Liver (tissue), 9 donors: Measurements from ENCODE around the gene KIF26A. TPM values are rescaled to one million over a fixed set of nuclear protein-coding genes. Genes with fewer than 3 reads are reported as not detected.

Source experiments
- DNase-seq: peaks from one replicate; pipeline ENCODE4 v3.0.0-alpha.2; 2017; ENCODE audit warnings: low spot score
- H3K27ac ChIP-seq, 2 donors: one replicate each; pipeline ENCODE4 v1.7.0; 2013; ENCODE audit warnings: inconsistent platforms in 2 of 2, low read length in 2 of 2, control low read depth in 1 of 2, low read depth in 1 of 2, mild to moderate bottlenecking in 1 of 2
- H3K27me3 ChIP-seq, 4 donors: one replicate each; pipeline versions ENCODE4 v1.6.1 to v1.7.0; 2013; ENCODE audit warnings: low read length in 3 of 4, inconsistent platforms in 1 of 4, mild to moderate bottlenecking in 1 of 4, moderate library complexity in 1 of 4; ENCODE audit not compliant: control insufficient read depth in 4 of 4, insufficient read depth in 4 of 4
- H3K36me3 ChIP-seq, 4 donors: one replicate each; pipeline versions ENCODE4 v1.6.1 to v1.7.0; 2013; ENCODE audit warnings: low read length in 3 of 4, mild to moderate bottlenecking in 3 of 4, low read depth in 1 of 4, moderate library complexity in 1 of 4; ENCODE audit not compliant: control insufficient read depth in 4 of 4, insufficient read depth in 3 of 4
- H3K4me1 ChIP-seq, 4 donors: one replicate each; pipeline versions ENCODE4 v1.6.1 to v1.7.0; 2013; ENCODE audit warnings: low read length in 3 of 4, mild to moderate bottlenecking in 3 of 4, moderate library complexity in 1 of 4; ENCODE audit not compliant: control insufficient read depth in 4 of 4, insufficient read depth in 4 of 4
- H3K4me3 ChIP-seq, 3 donors: one replicate each; pipeline versions ENCODE4 v1.6.1 to v1.7.0; 2013; ENCODE audit warnings: low read length in 3 of 3, control low read depth in 1 of 3, low read depth in 1 of 3, mild to moderate bottlenecking in 1 of 3
- H3K9ac ChIP-seq, 2 donors: one replicate each; pipeline ENCODE4 v1.7.0; 2013; ENCODE audit warnings: low read length in 2 of 2, mild to moderate bottlenecking in 2 of 2, moderate library complexity in 2 of 2, control low read depth in 1 of 2, low read depth in 1 of 2
- H3K9me3 ChIP-seq, 4 donors: one replicate each; pipeline versions ENCODE4 v1.6.1 to v1.7.0; 2013; ENCODE audit warnings: low read length in 3 of 4; ENCODE audit not compliant: control insufficient read depth in 4 of 4
- CTCF ChIP-seq: fragments of 150-350 bp; IDR thresholded peaks from 2 replicates; pipeline ENCODE4 v1.5.1; 2017; ENCODE audit warnings: improper control_type of control experiment, low read depth, low read length; ENCODE audit not compliant: missing input control
- EGR1 ChIP-seq, 2 donors: IDR thresholded peaks; 2 replicates each; pipeline ENCODE4 v1.6.1; 2016 to 2018; ENCODE audit warnings: antibody characterized with exemption in 2 of 2, low read depth in 2 of 2
- FOXA2 ChIP-seq: IDR thresholded peaks from 2 replicates; pipeline ENCODE4 v1.6.1; 2016; ENCODE audit warnings: antibody characterized with exemption
- GABPA ChIP-seq, 2 donors: IDR thresholded peaks in 1 of 2; conservative IDR thresholded peaks in 1 of 2; 2 replicates each; pipeline ENCODE4 v1.6.1; 2016; ENCODE audit warnings: antibody characterized with exemption in 2 of 2, mild to moderate bottlenecking in 1 of 2, moderate library complexity in 1 of 2
- MAX ChIP-seq: IDR thresholded peaks from 2 replicates; pipeline ENCODE4 v1.6.1; 2016; ENCODE audit warnings: antibody characterized with exemption
- NR2F2 ChIP-seq: IDR thresholded peaks from 2 replicates; pipeline ENCODE4 v1.6.1; 2016; ENCODE audit warnings: antibody characterized with exemption
- RXRA ChIP-seq, 2 donors: IDR thresholded peaks; 2 replicates each; pipeline ENCODE4 v1.6.1; 2017 to 2018; ENCODE audit warnings: antibody characterized with exemption in 2 of 2, mild to moderate bottlenecking in 1 of 2
- TAF1 ChIP-seq: conservative IDR thresholded peaks from 2 replicates; pipeline ENCODE4 v1.6.1; 2016; ENCODE audit warnings: antibody characterized with exemption, mild to moderate bottlenecking
- YY1 ChIP-seq: IDR thresholded peaks from 2 replicates; pipeline ENCODE4 v1.6.1; 2016; ENCODE audit warnings: antibody characterized with exemption, mild to moderate bottlenecking
- ZBTB33 ChIP-seq: IDR thresholded peaks from 2 replicates; pipeline ENCODE4 v1.6.1; 2016; ENCODE audit warnings: antibody characterized with exemption
- WGBS: extraction: QIAGEN DNeasy Blood & Tissue Kit; methylation state at CpG from one replicate; pipeline ENCODE4 v1.1.7; 2013; 5-methylcytosine and 5-hydroxymethylcytosine counted together
- polyA plus RNA-seq, 2 donors: library from polyadenylated mRNA; stranded (reverse) in 1 of 2; unstranded in 1 of 2; fragments of 200-250 nt in 1 of 2; fragments of >200 nt in 1 of 2; fragmentation: Nextera tagmentation in 1 of 2; extraction: Ambion mirVana in 1 of 2; gene quantifications; one replicate each; pipeline versions ENCODE4 v1.2.1 to v1.2.3, GENCODE V29; 2013 to 2015
- total RNA-seq, 2 donors: library from RNA; depleted of rRNA; stranded (reverse); fragments of >200 nt; gene quantifications; one replicate each; pipeline ENCODE4 v1.2.3, GENCODE V29; 2014
- TF ChIP-seq, protein P1 (sequence below): IDR thresholded peaks from 2 replicates; pipeline ENCODE4 v1.6.1; 2016; ENCODE audit warnings: antibody characterized with exemption, mild to moderate bottlenecking
- donor health status: healthy.
- donor health status: healthy.
- donor health status: healthy.
- donor health status: healthy.
- donor health status: healthy.

KIF26A gene
- total and polyA plus RNA-seq, 4 donors = 0.07 to 10.2 (median 1.3) TPM

DNA sequence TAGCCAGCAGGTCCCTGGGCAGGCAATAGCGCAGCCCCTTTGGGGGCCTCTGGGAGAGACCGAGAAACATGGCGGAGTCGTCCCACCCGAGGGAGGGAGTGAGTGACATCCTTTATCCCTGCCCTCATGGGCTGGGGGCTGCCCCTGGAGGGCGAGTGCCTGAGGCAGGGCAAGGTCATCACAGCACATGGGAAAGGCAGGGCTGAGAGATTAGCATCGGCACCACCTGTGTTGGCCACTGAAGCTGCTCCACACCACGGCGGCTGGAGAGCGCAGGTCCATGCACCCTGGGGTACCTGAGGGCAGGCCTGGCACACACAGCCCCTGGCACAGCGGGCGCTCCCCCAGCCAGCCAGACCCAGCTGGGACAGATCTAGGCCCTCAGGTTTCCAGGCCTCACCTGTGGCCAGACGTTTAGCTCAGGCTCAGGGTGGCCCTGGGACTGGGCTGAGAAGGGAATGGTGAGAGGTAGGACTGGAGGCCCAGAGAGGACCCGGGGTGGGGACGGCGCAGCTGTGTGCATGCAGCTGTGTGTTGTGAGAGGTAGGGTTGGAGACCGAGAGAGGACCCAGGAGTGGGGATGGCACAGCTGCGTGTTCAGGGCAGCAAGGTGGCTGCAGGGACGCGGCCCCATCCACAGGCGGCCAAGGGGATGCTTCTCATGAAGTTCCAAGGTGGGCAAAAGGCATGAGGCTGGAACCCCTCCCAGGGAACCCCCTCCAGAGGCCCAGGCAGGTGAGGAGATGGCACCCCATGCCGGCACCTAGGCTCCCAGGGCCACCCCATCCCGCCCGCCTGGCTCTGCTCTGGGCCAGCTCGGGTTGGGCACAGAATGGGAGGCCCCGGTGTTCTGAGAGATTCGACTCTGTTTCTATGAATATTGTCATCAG is 74.1 kb downstream of the KIF26A start:
- Histone ChIP-seq H3K9ac (no peak overlapping the region), H3K27me3 (no peaks in the 10 kb centered on the region), H3K36me3 (no peaks in the 10 kb centered on the region), H3K27ac (no peak overlapping the region), H3K4me1 (no peaks in the 10 kb centered on the region), H3K9me3 (no peaks in the 10 kb centered on the region), H3K4me3 (no peak overlapping the region)
- WGBS = 84% methylated on average over 27 of the region's 27 CpGs
- no peak for DNase-seq
- no peak for TF ChIP-seq RXRA (IDR thresholded peaks at IDR 0.05)
- TF ChIP-seq MAX = no peak
- TF ChIP-seq ZBTB33 = no peak
- no peak for TF ChIP-seq CTCF

DNA sequence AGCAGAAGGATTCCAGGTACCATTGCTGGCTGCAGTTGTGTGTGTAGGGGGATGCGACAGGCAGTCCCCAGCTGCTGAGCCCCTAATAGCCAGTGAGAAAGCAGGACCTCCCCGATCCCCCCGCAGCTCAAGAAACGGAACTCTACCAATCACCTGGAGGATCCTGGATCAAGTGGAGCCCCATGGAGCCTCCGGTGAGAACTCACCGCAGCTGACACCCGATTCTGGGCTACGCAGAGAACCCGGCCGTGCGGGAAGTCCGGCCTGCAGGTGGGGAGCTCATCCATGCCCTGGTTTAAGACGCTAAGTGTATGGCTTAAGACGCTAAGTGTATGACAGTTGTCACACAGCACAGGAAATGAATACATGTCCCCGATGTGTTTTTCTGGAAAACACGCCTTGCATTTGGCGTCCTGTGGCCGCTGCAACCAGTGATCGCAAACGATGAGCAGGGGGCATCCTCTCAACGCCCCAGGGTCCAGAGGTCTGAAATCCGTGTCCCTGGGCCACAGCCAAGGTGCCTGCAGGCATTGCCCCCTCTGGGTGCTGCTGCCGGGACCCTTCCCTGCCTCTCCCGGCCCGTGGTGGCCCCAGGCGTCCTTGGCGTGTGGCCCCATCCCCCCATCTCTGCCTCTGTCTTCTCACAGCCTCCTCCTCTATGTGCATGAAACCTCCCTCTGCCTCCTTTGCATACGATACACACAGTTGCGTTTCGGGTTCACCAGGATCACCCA is 75.1 kb downstream of the KIF26A start:
- H3K4me3 ChIP-seq = no peak overlapping the region
- H3K27ac ChIP-seq = no peak overlapping the region
- DNase-seq = no peak
- no peaks in the 10 kb centered on the region for H3K9me3 ChIP-seq
- H3K9ac ChIP-seq = no peak overlapping the region
- TF ChIP-seq YY1 (no peak), NR2F2 (no peak), TAF1 (no peak), FOXA2 (no peak), GABPA (IDR thresholded peaks at IDR 0.05 in 1 of 2, conservative IDR thresholded peaks at IDR 0.05 in 1 of 2) (no peak), EGR1 (IDR thresholded peaks at IDR 0.05; ENCODE audit: low read depth in 2 of 2) (no peak)
- TF ChIP-seq, protein P1, sequence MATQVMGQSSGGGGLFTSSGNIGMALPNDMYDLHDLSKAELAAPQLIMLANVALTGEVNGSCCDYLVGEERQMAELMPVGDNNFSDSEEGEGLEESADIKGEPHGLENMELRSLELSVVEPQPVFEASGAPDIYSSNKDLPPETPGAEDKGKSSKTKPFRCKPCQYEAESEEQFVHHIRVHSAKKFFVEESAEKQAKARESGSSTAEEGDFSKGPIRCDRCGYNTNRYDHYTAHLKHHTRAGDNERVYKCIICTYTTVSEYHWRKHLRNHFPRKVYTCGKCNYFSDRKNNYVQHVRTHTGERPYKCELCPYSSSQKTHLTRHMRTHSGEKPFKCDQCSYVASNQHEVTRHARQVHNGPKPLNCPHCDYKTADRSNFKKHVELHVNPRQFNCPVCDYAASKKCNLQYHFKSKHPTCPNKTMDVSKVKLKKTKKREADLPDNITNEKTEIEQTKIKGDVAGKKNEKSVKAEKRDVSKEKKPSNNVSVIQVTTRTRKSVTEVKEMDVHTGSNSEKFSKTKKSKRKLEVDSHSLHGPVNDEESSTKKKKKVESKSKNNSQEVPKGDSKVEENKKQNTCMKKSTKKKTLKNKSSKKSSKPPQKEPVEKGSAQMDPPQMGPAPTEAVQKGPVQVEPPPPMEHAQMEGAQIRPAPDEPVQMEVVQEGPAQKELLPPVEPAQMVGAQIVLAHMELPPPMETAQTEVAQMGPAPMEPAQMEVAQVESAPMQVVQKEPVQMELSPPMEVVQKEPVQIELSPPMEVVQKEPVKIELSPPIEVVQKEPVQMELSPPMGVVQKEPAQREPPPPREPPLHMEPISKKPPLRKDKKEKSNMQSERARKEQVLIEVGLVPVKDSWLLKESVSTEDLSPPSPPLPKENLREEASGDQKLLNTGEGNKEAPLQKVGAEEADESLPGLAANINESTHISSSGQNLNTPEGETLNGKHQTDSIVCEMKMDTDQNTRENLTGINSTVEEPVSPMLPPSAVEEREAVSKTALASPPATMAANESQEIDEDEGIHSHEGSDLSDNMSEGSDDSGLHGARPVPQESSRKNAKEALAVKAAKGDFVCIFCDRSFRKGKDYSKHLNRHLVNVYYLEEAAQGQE = no peak
- 88% methylated on average over 30 of the region's 30 CpGs for WGBS
- H3K36me3 ChIP-seq = no peaks in the 10 kb centered on the region
- H3K4me1 ChIP-seq = no peaks in the 10 kb centered on the region
- no peaks in the 10 kb centered on the region for H3K27me3 ChIP-seq
